ENCODE data around the gene CST8.
"Not testable (repeated sequence)": the region's sequence is repeated elsewhere in the genome, so short reads cannot be mapped to it uniquely, and the experiment has no call there.

CST8 gene, protein sequence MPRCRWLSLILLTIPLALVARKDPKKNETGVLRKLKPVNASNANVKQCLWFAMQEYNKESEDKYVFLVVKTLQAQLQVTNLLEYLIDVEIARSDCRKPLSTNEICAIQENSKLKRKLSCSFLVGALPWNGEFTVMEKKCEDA

DNA sequence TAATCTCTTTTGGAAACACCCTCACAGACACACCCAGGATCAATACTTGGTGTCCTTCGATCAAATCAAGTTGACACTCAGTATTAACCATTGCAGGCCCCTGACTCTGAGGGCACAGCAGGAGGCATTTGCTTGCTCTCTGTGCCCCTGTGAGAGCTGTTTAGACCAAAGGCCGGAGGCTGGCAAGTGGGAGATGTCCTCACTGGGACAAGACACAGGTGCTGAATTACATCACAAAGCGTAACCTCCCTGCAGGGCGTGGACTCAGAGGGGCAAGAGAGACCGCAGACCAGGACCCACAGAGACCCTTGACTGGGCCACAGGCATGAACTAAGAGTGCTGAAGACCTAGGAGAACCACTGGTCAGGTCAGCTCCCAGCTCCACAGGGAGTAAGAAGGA lies at the start of gene CST8:
CST8 (plus strand) TSS at position 301 of the 400 bp plus-strand sequence. CDS start 551 bp downstream, outside the sequence.
- DNase-seq (ENCODE audit: low read depth), result no peak

DNA sequence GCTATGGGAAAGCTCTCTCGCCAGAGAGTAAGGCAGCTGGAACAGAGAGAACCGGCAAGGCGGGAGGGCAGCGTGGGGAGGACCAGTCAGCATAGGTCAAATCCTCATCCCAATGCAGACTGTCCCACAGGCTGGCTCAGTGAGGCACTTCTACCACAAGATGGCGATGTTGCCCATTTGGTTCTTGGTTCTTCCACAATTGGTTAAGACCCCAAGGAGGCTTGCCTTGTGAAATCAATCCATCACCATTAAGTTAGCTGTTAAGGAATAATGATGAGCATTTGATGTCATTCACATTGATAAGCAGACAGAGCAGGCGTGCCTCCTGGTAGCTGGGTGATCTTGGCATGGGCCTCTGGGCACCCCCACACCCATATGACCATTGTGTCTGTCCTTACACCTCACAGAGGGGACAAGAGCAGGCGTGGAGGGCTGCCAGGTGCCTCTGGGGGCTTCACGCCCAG lies 49.0 kb upstream of the CST8 start:
- DNase-seq (ENCODE audit: low read depth), result peak; percentile 53

DNA sequence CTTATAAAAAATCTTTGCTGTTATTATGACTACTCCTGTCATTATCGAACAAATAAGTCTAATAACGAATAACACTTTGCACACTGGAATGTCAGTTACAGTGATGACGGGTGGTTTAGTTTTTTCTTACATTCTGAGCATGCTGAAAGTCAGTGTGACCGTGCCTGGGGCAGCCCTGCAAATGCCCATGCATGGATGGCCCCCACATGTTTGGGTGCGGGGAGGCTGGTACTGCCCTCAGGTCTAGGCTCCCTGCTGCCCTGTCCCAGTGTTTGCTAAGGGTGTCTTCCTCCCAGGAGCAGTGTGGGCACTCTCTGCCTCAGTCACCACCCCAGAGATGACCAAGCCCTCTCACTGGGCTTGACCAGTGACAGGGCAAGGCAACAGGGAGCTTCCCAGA lies 48.5 kb upstream of the CST8 start:
- no peak for DNase-seq (ENCODE audit: low read depth)

DNA sequence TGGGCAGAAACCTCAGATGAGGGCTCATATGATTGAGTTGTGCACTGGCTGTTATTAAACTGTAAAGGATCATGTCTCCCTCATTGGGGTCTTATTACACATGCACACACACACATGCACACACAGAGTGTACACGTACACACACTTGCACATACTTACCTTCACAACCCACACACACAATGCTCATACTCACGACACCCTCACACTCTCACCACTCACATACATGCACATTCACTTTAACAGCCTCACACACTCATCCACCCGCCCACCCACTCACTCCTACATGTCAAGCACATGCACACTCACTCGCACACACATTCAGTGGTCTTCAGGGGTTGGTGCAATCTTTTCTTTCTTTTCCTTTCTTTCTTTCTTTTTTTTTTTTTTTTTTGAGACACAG lies 46.1 kb upstream of the CST8 start:
- DNase-seq (ENCODE audit: low read depth), result no peak

- DNase-seq (ENCODE audit: low read depth), result peak; percentile 53
Measured at GRCh38 chr20:23445596-23446217, 45.2 kb upstream of the CST8 start.

DNA sequence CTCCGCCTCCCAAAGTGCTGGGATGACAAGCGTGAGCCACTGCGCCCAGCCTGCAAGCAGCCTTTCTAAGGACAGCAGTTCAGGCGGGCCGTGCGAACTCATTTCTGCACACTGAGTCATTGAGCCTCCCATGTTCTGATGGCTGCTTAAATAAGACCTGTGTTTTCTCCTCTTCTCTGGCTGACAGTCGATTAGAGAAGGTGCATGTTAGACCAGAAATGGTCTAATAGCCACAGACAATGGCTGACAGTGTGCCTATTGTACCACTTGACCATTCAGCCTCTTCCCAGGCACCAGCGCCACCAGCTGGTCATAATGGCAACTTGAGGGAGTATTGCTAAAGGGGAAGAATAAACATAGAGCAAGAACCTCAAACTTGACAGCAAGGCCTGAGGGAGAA lies 44.4 kb upstream of the CST8 start:
- DNase-seq (ENCODE audit: low read depth), result peak; percentile 3

DNA sequence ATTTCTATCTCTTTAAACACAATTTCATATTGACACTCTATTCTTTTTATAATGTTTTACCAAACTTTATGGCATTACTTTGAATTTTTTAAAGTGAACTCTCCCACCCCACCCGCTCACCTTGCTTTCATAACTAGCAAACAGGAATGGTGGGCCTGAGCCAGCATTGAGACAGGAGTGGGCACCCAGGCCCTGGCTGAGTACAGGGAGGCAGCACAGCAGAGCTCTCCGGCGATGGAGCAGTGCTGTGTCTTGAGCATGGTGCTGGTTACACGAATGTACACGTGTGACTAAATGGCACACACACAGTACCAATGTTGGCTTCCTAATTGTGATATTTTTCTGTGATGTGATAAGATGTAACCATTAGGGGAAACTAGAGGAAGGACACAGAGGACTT lies 42.8 kb upstream of the CST8 start:
- no peak for DNase-seq (ENCODE audit: low read depth)

- DNase-seq (ENCODE audit: low read depth), result no peak
Measured at GRCh38 chr20:23449421-23449820, 41.5 kb upstream of the CST8 start.

GRCh38 chr20:23450877-23451276 lies 40.0 kb upstream of the CST8 start:
- no peak for DNase-seq (ENCODE audit: low read depth)

DNA sequence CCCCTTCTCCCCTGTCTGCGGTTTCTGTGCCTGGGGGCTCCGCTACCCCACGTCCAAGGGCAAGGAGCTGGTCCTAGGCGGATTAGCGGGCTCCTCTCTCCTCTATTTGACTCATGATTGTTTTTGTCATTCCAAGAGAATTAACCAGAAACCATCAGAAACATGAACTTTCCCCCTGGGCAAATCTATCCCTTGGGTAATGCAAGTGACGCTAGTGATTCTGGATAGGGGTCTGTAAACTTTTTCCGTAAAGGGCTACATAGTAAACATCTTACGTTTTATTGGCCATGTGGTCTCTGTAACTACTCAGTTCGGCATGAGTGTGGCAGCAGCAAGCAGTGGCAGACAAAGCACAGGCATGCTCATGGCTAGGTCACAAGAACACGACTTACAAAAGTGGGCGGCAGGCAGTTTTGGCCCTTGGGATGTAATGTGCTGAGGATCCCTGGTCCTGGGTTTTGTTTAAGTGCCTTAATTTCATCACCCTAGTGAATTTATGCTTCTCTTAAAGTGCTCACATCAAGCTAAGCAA lies 38.9 kb upstream of the CST8 start:
- DNase-seq (ENCODE audit: low read depth), result no peak

GRCh38 chr20:23452776-23453175 lies 38.1 kb upstream of the CST8 start, which contains the start of gene CST11:
TSS of gene CST11 (minus strand) at chr20:23452876. CDS start at chr20:23452811, 65 bp downstream.
- DNase-seq (ENCODE audit: low read depth), result no peak

- no peak for DNase-seq (ENCODE audit: low read depth)
Measured at GRCh38 chr20:23453549-23454543, 37.1 kb upstream of the CST8 start.

DNA sequence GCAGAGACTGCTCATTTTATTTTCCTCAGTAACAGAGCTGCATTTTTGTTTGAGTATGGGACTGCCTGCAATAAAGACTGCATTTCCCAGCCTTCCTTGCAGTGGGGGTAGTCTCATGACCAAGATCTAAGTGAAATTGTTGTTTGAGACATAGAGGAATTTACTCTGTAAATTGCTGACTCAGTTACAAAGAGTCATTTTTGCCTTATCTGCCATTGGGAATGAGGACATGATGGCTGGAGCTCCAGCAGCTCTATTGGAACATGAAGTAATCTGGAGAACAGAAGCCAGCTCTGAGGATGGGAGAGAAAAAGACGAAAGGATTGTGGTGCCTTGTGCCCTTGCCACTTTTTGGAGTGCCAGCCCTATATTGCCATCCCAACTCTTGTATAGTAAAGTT lies 36.1 kb upstream of the CST8 start:
- no peak for DNase-seq (ENCODE audit: low read depth)

DNA sequence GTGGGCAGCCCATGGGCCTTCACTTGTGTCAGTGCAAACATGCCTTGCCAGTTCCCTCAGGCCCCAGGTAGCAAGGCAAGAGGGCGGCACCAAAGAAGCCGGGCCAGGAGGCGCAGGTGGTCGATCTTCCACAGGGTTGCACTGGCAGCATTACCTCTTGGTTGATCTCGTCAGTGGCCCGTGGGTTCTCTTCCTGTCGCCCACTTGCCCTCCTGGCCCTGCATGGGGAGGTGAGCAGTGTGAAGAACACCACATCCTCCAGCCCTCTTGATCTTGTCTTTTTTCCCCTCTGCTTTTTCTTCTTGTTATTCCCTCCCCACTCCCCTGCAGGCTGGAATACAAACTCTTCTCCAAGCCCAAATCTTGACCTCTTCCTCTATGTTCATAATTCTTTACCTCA lies 35.3 kb upstream of the CST8 start:
- DNase-seq (ENCODE audit: low read depth), result no peak

GRCh38 chr20:23456409-23456808 lies 34.5 kb upstream of the CST8 start:
- no peak for DNase-seq (ENCODE audit: low read depth)

- DNase-seq (ENCODE audit: low read depth), result no peak
Measured at GRCh38 chr20:23456873-23457272, 34.0 kb upstream of the CST8 start.

DNA sequence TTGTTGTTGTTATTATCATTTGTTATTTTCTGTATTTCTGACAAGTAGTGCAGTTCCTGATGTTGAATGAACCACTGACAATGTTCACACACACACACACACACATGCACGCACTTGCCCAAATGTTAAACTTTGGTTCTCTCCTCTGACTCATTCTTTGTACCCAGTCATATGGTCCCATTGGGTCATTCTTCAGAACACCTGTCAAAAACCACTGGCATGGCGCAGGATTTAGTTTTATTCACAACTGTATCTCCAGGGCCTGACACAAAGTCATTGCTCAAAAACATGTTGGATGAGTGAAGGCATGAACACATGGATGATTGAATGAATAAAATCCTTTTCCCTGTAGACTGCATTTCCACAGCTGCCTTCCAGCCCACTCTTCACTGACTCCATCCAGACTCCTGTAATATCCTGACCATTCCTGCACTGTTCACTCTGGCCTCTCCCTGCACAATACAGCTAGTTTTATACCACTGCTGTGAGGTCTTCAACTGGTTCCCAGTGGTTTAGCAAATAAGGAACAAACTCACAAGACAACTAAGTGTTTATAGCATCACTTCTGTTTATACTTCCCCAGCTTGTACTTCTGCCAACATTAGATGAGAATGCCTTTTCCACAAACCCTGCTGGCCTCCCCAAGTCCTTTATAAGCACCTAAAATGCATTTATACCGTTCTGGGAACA lies 31.3 kb upstream of the CST8 start:
- no peak for DNase-seq (ENCODE audit: low read depth)

DNA sequence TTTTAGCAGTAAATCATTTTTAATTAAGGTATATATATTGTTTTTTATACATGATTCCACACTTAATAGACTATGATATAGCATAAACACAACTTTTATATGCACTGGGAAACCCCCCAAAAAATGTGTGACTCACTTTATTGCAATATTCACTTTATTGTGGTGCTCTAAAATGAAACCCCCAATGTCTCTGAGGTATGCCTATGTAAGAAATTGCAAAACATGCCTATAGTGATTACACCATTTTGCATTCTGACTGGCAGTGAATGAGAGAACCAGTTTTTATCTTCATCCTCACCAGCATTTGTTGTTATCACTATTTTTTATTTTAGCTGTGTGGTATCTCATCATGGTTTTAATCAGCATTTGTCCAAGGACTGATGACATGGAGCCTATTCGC lies 29.7 kb upstream of the CST8 start:
- no peak for DNase-seq (ENCODE audit: low read depth)

GRCh38 chr20:23466961-23467360 lies 24.0 kb upstream of the CST8 start:
- DNase-seq (ENCODE audit: low read depth), result not testable (repeated sequence)

GRCh38 chr20:23472306-23472705 lies 18.6 kb upstream of the CST8 start:
- not testable (repeated sequence) for DNase-seq (ENCODE audit: low read depth)

DNA sequence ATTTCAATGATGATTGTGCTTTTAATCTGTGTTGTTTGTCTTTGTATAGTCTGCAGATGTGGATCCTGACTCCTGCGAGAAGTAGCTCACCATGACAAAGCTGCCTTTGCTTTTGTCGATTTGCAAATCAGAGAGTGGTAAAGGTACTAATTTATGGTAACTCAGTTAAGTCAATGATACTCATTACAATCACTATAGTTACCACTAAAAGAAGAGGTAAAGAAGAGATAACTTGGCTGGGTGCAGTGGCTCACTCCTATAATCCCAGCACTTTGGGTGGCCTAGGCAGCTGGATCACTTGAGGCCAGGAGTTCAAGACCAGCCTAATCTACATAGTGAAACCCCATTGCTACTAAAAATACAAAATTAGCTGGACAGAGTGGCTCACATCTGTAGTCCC lies 17.6 kb upstream of the CST8 start:
- not testable (repeated sequence) for DNase-seq (ENCODE audit: low read depth)

DNA sequence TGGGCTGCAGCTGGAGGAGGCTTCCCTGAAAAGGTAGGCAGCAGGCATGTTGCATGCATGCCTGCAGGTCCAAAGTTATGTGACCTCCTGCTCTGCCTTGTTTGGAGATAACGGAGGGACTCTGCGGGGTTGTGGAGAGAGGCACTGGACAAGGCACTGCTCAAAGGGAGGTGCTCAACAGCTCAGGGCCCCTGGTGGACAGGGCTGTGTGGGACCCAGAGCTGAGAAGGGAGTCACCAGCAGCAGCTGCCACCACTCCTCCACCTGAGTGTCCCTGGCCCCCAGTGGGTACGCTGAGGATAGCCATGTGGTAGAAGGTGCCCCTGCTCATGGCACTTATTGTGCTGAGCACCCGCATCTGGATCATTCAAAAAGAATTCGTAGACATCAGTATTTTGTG lies 15.5 kb upstream of the CST8 start:
- DNase-seq (ENCODE audit: low read depth), result no peak

Data from stromal cell of bone marrow (primary cell).